K562 (cell line): ENCODE results near the gene NFE2. TPM values are rescaled to one million over a fixed set of nuclear protein-coding genes. Genes with fewer than 3 reads are reported as not detected.

Experiments
- ARID4B ChIP-seq: sonication (generic); formaldehyde crosslinking; IDR thresholded peaks from 2 replicates; pipeline ENCODE4 v1.8.0; 2022; ENCODE audit warnings: mild to moderate bottlenecking, missing genetic modification reagents
- FOXP4 ChIP-seq: sonication (generic); formaldehyde crosslinking; IDR thresholded peaks from 2 replicates; pipeline ENCODE4 v1.8.0; 2022; ENCODE audit warnings: mild to moderate bottlenecking, missing genetic modification reagents, borderline replicate concordance
- HES1 ChIP-seq: fragments of 450-650 bp; IDR thresholded peaks from 2 replicates; pipeline ENCODE4 v1.6.1; 2016; ENCODE audit warnings: low read depth, mild to moderate bottlenecking, moderate library complexity
- HLTF ChIP-seq: fragments of 450-650 bp; IDR thresholded peaks from 2 replicates; pipeline ENCODE4 v1.6.1; 2016
- IFI16 ChIP-seq: fragments of 250-450 bp; sonication (Bioruptor Pico); IDR thresholded peaks from 2 replicates; pipeline ENCODE4 v2.1.2; 2022; ENCODE audit warnings: mild to moderate bottlenecking, inconsistent platforms
- IRF9 ChIP-seq: fragments of 450-650 bp; IDR thresholded peaks from 2 replicates; pipeline ENCODE4 v1.6.1; 2016; ENCODE audit warnings: missing biosample characterization, missing genetic modification characterization
- KAT2B ChIP-seq: IDR thresholded peaks from one replicate; pipeline ENCODE4 v1.6.1; 2012; ENCODE audit warnings: low read depth, mild to moderate bottlenecking, control low read depth, inconsistent platforms, low read length, moderate library complexity
- LEF1 ChIP-seq: fragments of 450-650 bp; IDR thresholded peaks from 2 replicates; pipeline ENCODE4 v1.6.1; 2016; ENCODE audit warnings: mild to moderate bottlenecking
- MAX ChIP-seq: sonication (generic); formaldehyde crosslinking; IDR thresholded peaks from 2 replicates; pipeline ENCODE4 v1.9.0; 2022; ENCODE audit warnings: mild to moderate bottlenecking, missing genetic modification reagents
- MCM7 ChIP-seq, 2 experiments: fragments of 450-650 bp; IDR thresholded peaks; 2 replicates each; pipeline ENCODE4 v1.6.1; 2016 to 2018
- MIER1 ChIP-seq: fragments of 450-650 bp; IDR thresholded peaks from 2 replicates; pipeline ENCODE4 v1.6.1; 2016; ENCODE audit warnings: antibody characterized with exemption, mild to moderate bottlenecking, low read depth
- RBM14 ChIP-seq: fragments of 200-400 bp; formaldehyde crosslinking; IDR thresholded peaks from 2 replicates; pipeline ENCODE4 v1.6.1; 2018; ENCODE audit warnings: low read depth, mild to moderate bottlenecking, low read length, moderate library complexity, borderline replicate concordance; ENCODE audit not compliant: insufficient read depth
- SNAPC5 ChIP-seq: fragments of 250-450 bp; sonication (Bioruptor Pico); IDR thresholded peaks from 2 replicates; pipeline ENCODE4 v1.8.0; 2021; ENCODE audit warnings: moderate library complexity, mild to moderate bottlenecking, inconsistent platforms
- SRSF7 ChIP-seq: fragments of 200-400 bp; formaldehyde crosslinking; optimal IDR thresholded peaks from 2 replicates; pipeline ENCODE3; 2017; ENCODE audit warnings: mild to moderate bottlenecking, low read depth, low read length
- WHSC1 ChIP-seq: IDR thresholded peaks from one replicate; pipeline ENCODE4 v1.6.1; 2012; ENCODE audit warnings: low read length, control low read depth, inconsistent platforms
- ZKSCAN3 ChIP-seq: fragments of 250-450 bp; sonication (Bioruptor Pico); IDR thresholded peaks from 2 replicates; pipeline ENCODE4 v1.4.0; 2020
- ZNF384 ChIP-seq: IDR thresholded peaks from 2 replicates; pipeline ENCODE4 v1.6.1; 2012; ENCODE audit warnings: low read depth, low read length, improper control_type of control experiment
- ZNF785 ChIP-seq: fragments of 250-450 bp; sonication (Bioruptor Pico); IDR thresholded peaks from 2 replicates; pipeline ENCODE4 v1.4.0; 2020; ENCODE audit warnings: mild to moderate bottlenecking
- polyA plus RNA-seq, 8 experiments: library from polyadenylated mRNA; depleted of rRNA in 4 of 8; stranded (reverse) in 5 of 8; unstranded in 3 of 8; fragments of >200 nt; fragmentation: Nextera tagmentation in 2 of 8; fragmentation: Illumina TruSeq in 1 of 8; extraction: Ambion mirVana in 2 of 8; extraction: Trizol in 1 of 8; gene quantifications; 2 replicates each; pipeline versions ENCODE4 v1.2.1 to v1.2.3, GENCODE V29; 2011 to 2014; ENCODE audit warnings: inconsistent platforms in 1 of 8, missing spikeins in 1 of 8
- total RNA-seq, 7 experiments: library from RNA; depleted of rRNA in 6 of 7; stranded (reverse); fragments of >200 nt in 6 of 7; fragmentation: Illumina TruSeq in 2 of 7; extraction: Trizol in 2 of 7; gene quantifications; 2 replicates each; pipeline versions ENCODE4 v1.2.1 to v1.2.3, GENCODE V29; 2011 to 2021; ENCODE audit warnings: low replicate concordance in 1 of 7

The NFE2 gene
- total and polyA plus RNA-seq, 9 of the 15 experiments (the other 6 are each of a cell fraction or from before 2014, with no cell fraction given), result 12.3 to 282 (median 208) TPM

- TF ChIP-seq ARID4B (CRISPR knock-in tag) (peak; percentile 74; the same call in 1 of the 2 replicates), RBM14 (no peak), WHSC1 (no peak), MCM7 (IDR thresholded peaks at IDR 0.05) (no peak), MAX (CRISPR knock-in tag) (peak; percentile 86), IFI16 (CRISPR knock-in tag) (no peak), HLTF (peak; percentile 74; the same call in 1 of the 2 replicates), KAT2B (no peak), ZNF785 (no peak), LEF1 (peak; percentile 74; the same call in 1 of the 2 replicates), HES1 (no peak), FOXP4 (0 out of 2 replicates have a peak, but pooled peaks have one; percentile 21), SNAPC5 (CRISPR knock-in tag) (no peak), MIER1 (no peak), ZNF384 (no peak), ZKSCAN3 (CRISPR knock-in tag) (no peak), SRSF7 (no peak), IRF9 (tag) (no peak)
These were observed 20.2 kb downstream of the NFE2 start, which contains the start of gene HNRNPA1 (continued) for GRCh38 chr12:54280468-54281260.
